IMR-90 (cell line): Measurements from ENCODE around the gene INSR.

Source experiments
- CEBPB ChIP-seq: IDR thresholded peaks from 2 replicates; pipeline ENCODE4 v1.6.1; 2012; ENCODE audit warnings: low read depth, low read length, improper control_type of control experiment
- CHD1 ChIP-seq: IDR thresholded peaks from 2 replicates; pipeline ENCODE4 v1.6.1; 2012; ENCODE audit warnings: low read depth, low read length, improper control_type of control experiment
- MAZ ChIP-seq: IDR thresholded peaks from 2 replicates; pipeline ENCODE4 v1.6.1; 2012; ENCODE audit warnings: low read depth, mild to moderate bottlenecking, low read length, improper control_type of control experiment, moderate library complexity, borderline replicate concordance
- POLR2A ChIP-seq: IDR thresholded peaks from 2 replicates; pipeline ENCODE4 v1.6.1; 2012; ENCODE audit warnings: mild to moderate bottlenecking, low read depth, low read length
- RAD21 ChIP-seq: IDR thresholded peaks from 2 replicates; pipeline ENCODE4 v1.6.1; 2012; ENCODE audit warnings: low read length, improper control_type of control experiment
- SMC3 ChIP-seq: fragments of 150-350 bp; IDR thresholded peaks from 2 replicates; pipeline ENCODE4 v1.6.1; 2016; ENCODE audit warnings: low read depth, mild to moderate bottlenecking, antibody characterized with exemption, low read length, moderate library complexity
- TF ChIP-seq, protein P1 (sequence below): conservative IDR thresholded peaks from 2 replicates; pipeline ENCODE4 v1.5.1; 2012; ENCODE audit warnings: mild to moderate bottlenecking, low read depth, low read length, improper control_type of control experiment

DNA sequence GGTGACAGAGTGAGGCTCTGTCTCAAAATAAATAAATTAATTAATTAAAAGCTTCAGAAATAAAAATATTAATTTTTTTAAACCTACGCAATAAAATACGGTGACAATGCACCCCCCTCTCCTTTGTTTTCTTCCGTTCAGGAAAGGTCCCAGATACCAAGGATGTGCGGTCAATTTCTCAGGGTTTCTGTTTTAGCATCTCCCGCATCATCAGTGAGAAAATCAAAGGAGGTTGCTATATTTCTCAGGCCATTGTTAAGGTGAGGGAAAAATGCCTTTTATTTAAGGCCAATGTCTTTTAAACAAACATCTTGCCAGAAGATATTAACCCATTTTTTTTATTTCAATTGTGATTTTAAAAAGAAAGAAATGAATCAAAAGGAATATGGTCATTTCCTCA, 111.7 kb downstream of the INSR start:
- TF ChIP-seq, protein P1, sequence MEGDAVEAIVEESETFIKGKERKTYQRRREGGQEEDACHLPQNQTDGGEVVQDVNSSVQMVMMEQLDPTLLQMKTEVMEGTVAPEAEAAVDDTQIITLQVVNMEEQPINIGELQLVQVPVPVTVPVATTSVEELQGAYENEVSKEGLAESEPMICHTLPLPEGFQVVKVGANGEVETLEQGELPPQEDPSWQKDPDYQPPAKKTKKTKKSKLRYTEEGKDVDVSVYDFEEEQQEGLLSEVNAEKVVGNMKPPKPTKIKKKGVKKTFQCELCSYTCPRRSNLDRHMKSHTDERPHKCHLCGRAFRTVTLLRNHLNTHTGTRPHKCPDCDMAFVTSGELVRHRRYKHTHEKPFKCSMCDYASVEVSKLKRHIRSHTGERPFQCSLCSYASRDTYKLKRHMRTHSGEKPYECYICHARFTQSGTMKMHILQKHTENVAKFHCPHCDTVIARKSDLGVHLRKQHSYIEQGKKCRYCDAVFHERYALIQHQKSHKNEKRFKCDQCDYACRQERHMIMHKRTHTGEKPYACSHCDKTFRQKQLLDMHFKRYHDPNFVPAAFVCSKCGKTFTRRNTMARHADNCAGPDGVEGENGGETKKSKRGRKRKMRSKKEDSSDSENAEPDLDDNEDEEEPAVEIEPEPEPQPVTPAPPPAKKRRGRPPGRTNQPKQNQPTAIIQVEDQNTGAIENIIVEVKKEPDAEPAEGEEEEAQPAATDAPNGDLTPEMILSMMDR = no peak
- TF ChIP-seq POLR2A (no peak), RAD21 (no peak), CEBPB (no peak), SMC3 (no peak), CHD1 (no peak), MAZ (no peak)
